Fibroblast of lung (primary cell): Measurements from ENCODE around the gene SLC22A23.

Experiments
- CTCF ChIP-seq, 2 donors: IDR thresholded peaks in 1 of 2; conservative IDR thresholded peaks in 1 of 2; 1 replicate in 1 of 2; 2 replicates in 1 of 2; pipeline ENCODE4 v1.5.1; 2011 to 2012; ENCODE audit warnings: low read length in 2 of 2, control low read depth in 1 of 2, inconsistent platforms in 1 of 2, low read depth in 1 of 2, mild to moderate bottlenecking in 1 of 2
- EZH2 ChIP-seq: IDR thresholded peaks from 2 replicates; pipeline ENCODE4 v1.5.1; 2012; ENCODE audit warnings: low read length, control low read depth, mild to moderate bottlenecking; ENCODE audit errors: missing control alignments

- TF ChIP-seq CTCF (conservative IDR thresholded peaks at IDR 0.05 in 1 of 2, IDR thresholded peaks at IDR 0.05 in 1 of 2; ENCODE audit: low read depth in 1 of 2, low read length in 2 of 2) (no peak), EZH2 (no peak)
Measured at GRCh38 chr6:3400162-3400561, 56.7 kb downstream of the SLC22A23 start.
